ENCODE results near the gene PGBD1.

PGBD1 gene

GRCh38 chr6:28335040-28335563 lies 53.7 kb downstream of the PGBD1 start:
- no peak for DNase-seq (ENCODE audit: insufficient read length, low spot score)
- TF ChIP-seq CTCF (IDR thresholded peaks at IDR 0.05; ENCODE audit: insufficient read depth, missing control alignments) = no peak
- no peak for FAIRE-seq

GRCh38 chr6:28335564-28336283 lies 54.4 kb downstream of the PGBD1 start, which contains the start of gene ZSCAN31:
Gene ZSCAN31, minus strand, starts transcription at chr6:28336148. Its CDS starts 6,465 bp downstream, at chr6:28329683.
- peak; percentile 58 for DNase-seq (ENCODE audit: insufficient read length, low spot score)
- no peak for TF ChIP-seq CTCF (IDR thresholded peaks at IDR 0.05; ENCODE audit: insufficient read depth, missing control alignments)
- peak; percentile 35 for FAIRE-seq

- TF ChIP-seq CTCF (IDR thresholded peaks at IDR 0.05; ENCODE audit: insufficient read depth, missing control alignments) = no peak
- FAIRE-seq = no peak
- DNase-seq (ENCODE audit: insufficient read length, low spot score) = no peak
These were observed 55.1 kb downstream of the PGBD1 start for GRCh38 chr6:28336284-28337120.

DNA sequence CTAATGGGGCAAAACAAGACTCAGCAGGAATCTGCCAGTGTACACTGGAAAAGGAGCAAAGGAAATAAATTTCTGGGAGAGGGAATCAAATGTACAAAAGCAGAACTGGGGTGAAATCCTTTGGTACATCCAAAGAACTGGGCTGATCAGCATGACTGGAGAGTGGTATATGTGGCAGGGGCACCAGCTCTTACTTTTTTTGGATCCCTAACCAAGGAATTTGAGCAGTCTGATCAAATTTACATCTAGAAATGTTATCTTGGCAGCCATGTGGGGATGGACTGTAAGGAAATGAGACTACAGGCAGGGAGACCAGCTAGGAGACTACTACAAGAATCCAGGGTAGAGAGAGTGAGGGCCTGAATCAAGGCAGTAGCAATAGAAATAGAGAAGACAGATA lies 55.7 kb downstream of the PGBD1 start:
- DNase-seq (ENCODE audit: insufficient read length, low spot score) (no peak), FAIRE-seq (no peak)
- TF ChIP-seq CTCF (IDR thresholded peaks at IDR 0.05; ENCODE audit: insufficient read depth, missing control alignments) = no peak

DNA sequence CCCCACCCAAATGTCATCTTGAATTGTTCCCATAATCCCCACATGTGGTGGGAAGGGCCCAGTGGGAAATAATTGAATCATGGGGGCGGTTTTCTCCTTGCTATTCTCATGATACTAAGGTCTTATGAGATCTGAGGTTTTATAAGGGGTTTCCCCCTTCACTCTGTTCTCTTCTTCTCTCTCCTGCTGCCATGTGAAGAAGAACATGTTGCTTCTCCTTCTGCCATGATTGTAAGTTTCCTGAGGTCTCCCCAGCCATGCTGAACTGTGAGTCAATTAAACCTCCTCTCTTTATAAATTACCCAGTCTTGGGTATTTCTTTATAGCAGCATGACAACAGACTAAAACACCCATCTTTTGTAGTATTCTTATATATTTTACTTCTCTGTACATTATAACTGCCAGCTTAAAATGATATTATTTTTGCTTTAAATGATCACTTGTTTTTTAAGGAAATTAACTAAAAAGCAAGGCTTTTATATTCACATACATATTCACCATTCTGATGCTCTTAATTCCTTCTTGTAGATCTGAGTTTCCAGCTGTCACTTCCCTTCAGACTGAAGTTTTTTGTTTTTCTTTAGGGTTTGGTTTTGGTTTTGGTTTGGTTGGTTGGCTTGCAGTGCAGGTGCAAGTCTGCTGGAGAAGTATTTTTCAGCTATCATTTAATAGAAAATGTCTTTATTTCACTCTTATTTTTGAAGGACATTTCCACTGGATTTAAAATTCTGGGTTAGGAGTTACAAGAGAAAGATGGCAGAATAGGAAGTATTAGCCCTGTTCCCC lies 59.1 kb downstream of the PGBD1 start:
- no peak for DNase-seq (ENCODE audit: insufficient read length, low spot score)
- FAIRE-seq = no peak
- TF ChIP-seq CTCF (IDR thresholded peaks at IDR 0.05; ENCODE audit: insufficient read depth, missing control alignments) = no peak

GRCh38 chr6:28343898-28344677 lies 62.7 kb downstream of the PGBD1 start:
- TF ChIP-seq CTCF (IDR thresholded peaks at IDR 0.05; ENCODE audit: insufficient read depth, missing control alignments) = no peak
- DNase-seq (ENCODE audit: insufficient read length, low spot score) (no peak), FAIRE-seq (no peak)

All from D721Med (cell line).